ENCODE data around the gene EHD2. TPM values are rescaled to one million over a fixed set of nuclear protein-coding genes. Genes with fewer than 3 reads are reported as not detected.
"Not testable (repeated sequence)": the region's sequence is repeated elsewhere in the genome, so short reads cannot be mapped to it uniquely, and the experiment has no call there.

The EHD2 gene
- total and polyA plus RNA-seq, 2 of the 4 experiments (the other 2 are of a cell fraction): 35.3 to 181 TPM

DNA sequence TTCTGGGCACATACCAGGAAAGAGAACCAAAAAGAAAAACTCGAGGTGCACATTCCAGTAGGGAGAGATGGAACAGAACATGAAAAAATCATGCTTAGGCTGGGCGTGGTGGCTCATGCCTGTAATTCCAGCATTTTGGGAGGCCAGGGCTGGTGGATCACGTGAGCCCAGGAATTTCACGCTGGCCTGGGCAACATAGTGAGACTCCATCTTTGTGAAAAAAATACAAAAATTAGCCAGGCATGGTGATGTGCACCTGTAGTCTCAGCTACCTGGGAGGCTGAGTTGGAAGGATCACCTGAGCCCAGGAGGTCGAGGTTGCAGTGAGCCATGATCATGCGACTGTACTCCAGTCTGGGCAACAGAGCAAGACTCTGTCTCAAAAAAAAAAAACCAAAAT lies 58.1 kb downstream of the EHD2 start:
- intact Hi-C loops (cut with micrococcal nuclease): not testable (repeated sequence)
- 34% methylated on average over 3 of the region's 6 CpGs; no CpG with 5 or more reads in 1 of the 2 experiments for WGBS, 2 experiments (ENCODE audit: extremely low coverage in 2 of 2, insufficient read length in 1 of 2)

More for the DNA sequence above, 58.1 kb downstream of the EHD2 start:
- dilution Hi-C loops (cut with HindIII; ENCODE audit: low sequenced_read_pairs, unreplicated experiment); ATAC-seq (ENCODE audit: low read depth); H2AK5ac ChIP-seq (ENCODE audit: low read depth, low read length); H2AK9ac ChIP-seq (replicated peaks; ENCODE audit: low read depth, low read length, poor library complexity); H2BK5ac ChIP-seq (ENCODE audit: low read depth, low read length, poor library complexity, severe bottlenecking); H3K4me1 ChIP-seq (ENCODE audit: control insufficient read depth, insufficient read depth, low read length); BruUV-seq (replicated peaks); H2BK15ac ChIP-seq (ENCODE audit: low read depth, low read length); POLR2A ChIA-PET (ENCODE audit: unreplicated experiment); H3K9me1 ChIP-seq (ENCODE audit: insufficient read depth, low read length); H2BK120ac ChIP-seq (ENCODE audit: low read depth, low read length); H3K4me3 ChIP-seq (ENCODE audit: insufficient read depth, low read depth, low read length); H2BK20ac ChIP-seq (ENCODE audit: low read depth, low read length); DNase-seq; H3K14ac ChIP-seq (replicated peaks; ENCODE audit: low read depth, low read length); H3K23ac ChIP-seq (ENCODE audit: low read depth, low read length); H3K4ac ChIP-seq (ENCODE audit: low read depth, low read length); H3K9me3 ChIP-seq (ENCODE audit: control insufficient read depth, insufficient read depth, low read length); in situ Hi-C loops (cut with MboI; ENCODE audit: low sequenced_read_pairs); H4K8ac ChIP-seq (ENCODE audit: low read depth in 2 of 2, low read length in 2 of 2); H3K4me2 ChIP-seq (ENCODE audit: low read depth, low read length); H2AFZ ChIP-seq (replicated peaks; ENCODE audit: low read length, poor library complexity); H3K79me1 ChIP-seq (ENCODE audit: low read depth in 1 of 2, low read length in 2 of 2); H3K27me3 ChIP-seq (ENCODE audit: control insufficient read depth, insufficient read depth, low read length); H4K20me1 ChIP-seq (ENCODE audit: insufficient read depth, low read length); H4K5ac ChIP-seq (ENCODE audit: low read depth, low read length); H3K56ac ChIP-seq (ENCODE audit: extremely low read depth, insufficient read depth, low read length); H3K9ac ChIP-seq (ENCODE audit: low read depth, low read length); H3K18ac ChIP-seq (ENCODE audit: low read depth, low read length); H4K91ac ChIP-seq (ENCODE audit: insufficient read depth, low read depth, low read length); CTCF ChIA-PET; H3K27ac ChIP-seq (ENCODE audit: insufficient read depth, low read length); H3K36me3 ChIP-seq (ENCODE audit: control insufficient read depth, insufficient read depth, low read length): not testable (repeated sequence)

Measured in IMR-90 (cell line).